CD4-positive, alpha-beta T cell (primary cell): Measurements from ENCODE around the gene MAPKBP1. TPM values are rescaled to one million over a fixed set of nuclear protein-coding genes. Genes with fewer than 3 reads are reported as not detected.

Experiments
- ATAC-seq: fragments of 200-7000 bp; cut with Tn5 transposase; one replicate; pipeline ENCODE4 v1.10.0; 2022; ENCODE audit warnings: mild to moderate bottlenecking; ENCODE audit not compliant: poor library complexity
- CTCF ChIA-PET: fragments of 350-600 bp; sonication (Branson Sonifier 250); formaldehyde crosslinking; loops from one replicate; lab custom pipeline; 2021; ENCODE audit warnings: antibody characterized with exemption, inconsistent platforms; lab: Charles Lee
- POLR2A ChIA-PET: fragments of 350-600 bp; sonication (Branson Sonifier 250); formaldehyde crosslinking; loops from one replicate; lab custom pipeline; 2021; ENCODE audit warnings: antibody characterized with exemption, inconsistent platforms; lab: Charles Lee
- DNase-seq, 14 experiments: peaks; one replicate each; pipeline ENCODE4 v3.0.0-alpha.2; 2013 to 2020; ENCODE audit warnings: mixed read lengths in 2 of 14
- H3K27ac ChIP-seq, 2 donors: one replicate each; pipeline versions ENCODE4 v1.5.1 to v1.7.0; 2013; ENCODE audit warnings: low read length in 2 of 2, low read depth in 1 of 2, mild to moderate bottlenecking in 1 of 2
- H3K27me3 ChIP-seq, 2 experiments: 1 replicate in 1 of 2; 2 replicates in 1 of 2; pipeline versions ENCODE4 v1.6.1 to v1.7.0; 2013; ENCODE audit warnings: low read length in 2 of 2, control low read depth in 1 of 2, mild to moderate bottlenecking in 1 of 2, moderate library complexity in 1 of 2; ENCODE audit not compliant: insufficient read depth in 2 of 2, control insufficient read depth in 1 of 2
- H3K36me3 ChIP-seq: one replicate; pipeline ENCODE4 v1.6.1; 2013; ENCODE audit warnings: low read length, control low read depth; ENCODE audit not compliant: insufficient read depth
- H3K4me1 ChIP-seq: one replicate; pipeline ENCODE4 v1.6.1; 2013; ENCODE audit warnings: low read length, control low read depth; ENCODE audit not compliant: insufficient read depth
- H3K4me3 ChIP-seq: one replicate; pipeline ENCODE4 v1.5.1; 2013; ENCODE audit warnings: mild to moderate bottlenecking, low read length, moderate library complexity
- H3K9me3 ChIP-seq, 2 experiments: 1 replicate in 1 of 2; 2 replicates in 1 of 2; pipeline versions ENCODE4 v1.6.1 to v1.7.0; 2013; ENCODE audit warnings: low read length in 2 of 2, mild to moderate bottlenecking in 2 of 2, control low read depth in 1 of 2, moderate library complexity in 1 of 2; ENCODE audit not compliant: control insufficient read depth in 1 of 2, insufficient read depth in 1 of 2
- H3K27ac Mint-ChIP-seq: one replicate; pipeline ENCODE4 v1.8.0; 2020; ENCODE audit warnings: mixed read lengths
- H3K27me3 Mint-ChIP-seq: one replicate; pipeline ENCODE4 v1.8.0; 2021; ENCODE audit warnings: mixed read lengths
- H3K36me3 Mint-ChIP-seq: one replicate; pipeline ENCODE4 v1.8.0; 2021; ENCODE audit warnings: low read depth, mixed read lengths
- H3K4me1 Mint-ChIP-seq: one replicate; pipeline ENCODE4 v1.8.0; 2021; ENCODE audit warnings: low read depth, mixed read lengths
- H3K4me3 Mint-ChIP-seq: one replicate; pipeline ENCODE4 v1.8.0; 2020; ENCODE audit warnings: mild to moderate bottlenecking, mixed read lengths
- H3K9me3 Mint-ChIP-seq: one replicate; pipeline ENCODE4 v1.8.0; 2020; ENCODE audit warnings: mixed read lengths
- CTCF ChIP-seq: fragments of 200-600 bp; IDR thresholded peaks from one replicate; pipeline ENCODE4 v1.8.0; 2022; ENCODE audit warnings: antibody characterized with exemption, mild to moderate bottlenecking
- intact Hi-C, 2 experiments: fragments of 100-400 bp; cut with DNase I in 1 of 2; cut with micrococcal nuclease in 1 of 2; formaldehyde crosslinking; loops; one replicate each; pipeline versions ENCODE4 v1.15.1 to v1.9.0; 2023 to 2025; cut with DNase I, micrococcal nuclease
- total RNA-seq, 174 experiments: library from RNA in 2 of 174; stranded (reverse) in 2 of 174; gene quantifications; one replicate each; pipeline ENCODE4 v1.2.3 and lab custom pipeline; 2021 to 2026

Gene MAPKBP1
- total RNA-seq, 2 experiments from 2014 or later: 26.0 to 30.0 TPM

GRCh38 chr15:41730543-41730942, 43.7 kb upstream of the MAPKBP1 start:
- ATAC-seq: no peak
- no peak overlapping the region for H3K27ac Mint-ChIP-seq
- H3K36me3 Mint-ChIP-seq: peaks cover 62% of the 10 kb centered on the region
- CTCF ChIA-PET: no interaction called here
- no peak for TF ChIP-seq CTCF
- no peak overlapping the region for H3K4me3 Mint-ChIP-seq
- H3K9me3 Mint-ChIP-seq: no peaks in the 10 kb centered on the region
- DNase-seq: no peak
- POLR2A ChIA-PET: no interaction called here
- H3K27me3 ChIP-seq: no peaks in the 10 kb centered on the region
- H3K36me3 ChIP-seq: peaks cover 61% of the 10 kb centered on the region
- H3K27me3 Mint-ChIP-seq: no peaks in the 10 kb centered on the region
- no peak overlapping the region for H3K27ac ChIP-seq
- no peaks in the 10 kb centered on the region for H3K4me1 Mint-ChIP-seq
- no peak overlapping the region for H3K4me3 ChIP-seq
- no peaks in the 10 kb centered on the region for H3K4me1 ChIP-seq
- intact Hi-C loops: no loop called here
- no peaks in the 10 kb centered on the region for H3K9me3 ChIP-seq

GRCh38 chr15:41732483-41732882, 41.8 kb upstream of the MAPKBP1 start:
- no peaks in the 10 kb centered on the region for H3K27me3 ChIP-seq
- no peak overlapping the region for H3K4me3 ChIP-seq
- H3K4me1 Mint-ChIP-seq: no peaks in the 10 kb centered on the region
- H3K9me3 ChIP-seq: no peaks in the 10 kb centered on the region
- CTCF ChIA-PET: no interaction called here
- no peak overlapping the region for H3K27ac Mint-ChIP-seq
- no peak overlapping the region for H3K4me3 Mint-ChIP-seq
- peaks cover 61% of the 10 kb centered on the region for H3K36me3 ChIP-seq
- no peak for TF ChIP-seq CTCF
- H3K27ac ChIP-seq: no peak overlapping the region
- intact Hi-C loops: no loop called here
- ATAC-seq: no peak
- H3K4me1 ChIP-seq: no peaks in the 10 kb centered on the region
- DNase-seq: no peak
- H3K27me3 Mint-ChIP-seq: no peaks in the 10 kb centered on the region
- POLR2A ChIA-PET: no interaction called here
- H3K36me3 Mint-ChIP-seq: peaks cover 73% of the 10 kb centered on the region
- H3K9me3 Mint-ChIP-seq: no peaks in the 10 kb centered on the region

- POLR2A ChIA-PET: no interaction called here
- H3K4me1 Mint-ChIP-seq: no peaks in the 10 kb centered on the region
- ATAC-seq (no peak), DNase-seq (no peak)
- no peak overlapping the region for H3K27ac Mint-ChIP-seq
- no peak overlapping the region for H3K4me3 ChIP-seq
- no peak overlapping the region for H3K4me3 Mint-ChIP-seq
- CTCF ChIA-PET: no interaction called here
- H3K27me3 ChIP-seq: no peaks in the 10 kb centered on the region
- H3K36me3 Mint-ChIP-seq: peaks cover 75% of the 10 kb centered on the region
- H3K9me3 ChIP-seq: no peaks in the 10 kb centered on the region
- no peak for TF ChIP-seq CTCF
- no peaks in the 10 kb centered on the region for H3K27me3 Mint-ChIP-seq
- no peaks in the 10 kb centered on the region for H3K4me1 ChIP-seq
- intact Hi-C loops: no loop called here
- no peaks in the 10 kb centered on the region for H3K9me3 Mint-ChIP-seq
- H3K27ac ChIP-seq: no peak overlapping the region
- peaks cover 61% of the 10 kb centered on the region for H3K36me3 ChIP-seq
Measured at GRCh38 chr15:41734079-41734478, 40.2 kb upstream of the MAPKBP1 start.
